ENCODE measurements around the gene FAM241A. TPM values are rescaled to one million over a fixed set of nuclear protein-coding genes. Genes with fewer than 3 reads are reported as not detected.
"Not testable (repeated sequence)": the region's sequence is repeated elsewhere in the genome, so short reads cannot be mapped to it uniquely, and the experiment has no call there.

The FAM241A gene
- total RNA-seq, 3 donors from 2014 or later = 0.75 to 2.1 (median 1.8) TPM

DNA sequence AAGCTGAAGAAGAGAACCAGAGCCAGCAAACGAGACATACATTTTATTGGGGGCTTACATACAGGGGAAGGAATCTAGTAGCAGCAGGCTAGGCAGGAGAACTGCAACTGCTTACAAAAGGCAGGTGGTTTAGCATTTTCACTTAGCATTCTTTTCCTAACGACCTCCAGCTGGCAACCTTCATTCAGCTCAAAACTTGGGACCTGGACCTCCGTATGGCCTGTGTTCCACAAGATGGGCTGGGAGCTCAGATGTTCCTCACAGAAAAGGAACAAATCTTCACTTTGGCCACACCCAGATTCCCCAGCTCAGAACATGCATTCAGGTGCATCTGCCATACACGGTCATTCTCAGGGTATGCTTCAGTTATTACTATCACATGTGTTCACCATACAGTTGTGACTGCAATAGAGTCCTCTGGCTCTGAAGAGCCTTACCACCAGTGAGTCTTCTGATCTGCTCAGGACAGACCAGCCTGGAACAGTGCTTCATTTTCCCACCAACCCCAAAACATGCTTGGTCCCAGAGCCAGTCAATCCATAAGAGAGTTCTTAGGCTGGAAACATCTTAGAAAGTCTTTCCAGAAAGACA, 56.8 kb downstream of the FAM241A start:
- H3K9me3 ChIP-seq = no peaks in the 10 kb centered on the region
- no peaks in the 10 kb centered on the region for H3K36me3 ChIP-seq (ENCODE audit: low read depth)
- no peaks in the 10 kb centered on the region for H3K4me1 ChIP-seq (ENCODE audit: low read depth)
- no peak for ATAC-seq
- intact Hi-C loops (cut with DNase I, micrococcal nuclease) = no loop called here
- H3K4me3 ChIP-seq = no peak overlapping the region
- TF ChIP-seq, protein P1, sequence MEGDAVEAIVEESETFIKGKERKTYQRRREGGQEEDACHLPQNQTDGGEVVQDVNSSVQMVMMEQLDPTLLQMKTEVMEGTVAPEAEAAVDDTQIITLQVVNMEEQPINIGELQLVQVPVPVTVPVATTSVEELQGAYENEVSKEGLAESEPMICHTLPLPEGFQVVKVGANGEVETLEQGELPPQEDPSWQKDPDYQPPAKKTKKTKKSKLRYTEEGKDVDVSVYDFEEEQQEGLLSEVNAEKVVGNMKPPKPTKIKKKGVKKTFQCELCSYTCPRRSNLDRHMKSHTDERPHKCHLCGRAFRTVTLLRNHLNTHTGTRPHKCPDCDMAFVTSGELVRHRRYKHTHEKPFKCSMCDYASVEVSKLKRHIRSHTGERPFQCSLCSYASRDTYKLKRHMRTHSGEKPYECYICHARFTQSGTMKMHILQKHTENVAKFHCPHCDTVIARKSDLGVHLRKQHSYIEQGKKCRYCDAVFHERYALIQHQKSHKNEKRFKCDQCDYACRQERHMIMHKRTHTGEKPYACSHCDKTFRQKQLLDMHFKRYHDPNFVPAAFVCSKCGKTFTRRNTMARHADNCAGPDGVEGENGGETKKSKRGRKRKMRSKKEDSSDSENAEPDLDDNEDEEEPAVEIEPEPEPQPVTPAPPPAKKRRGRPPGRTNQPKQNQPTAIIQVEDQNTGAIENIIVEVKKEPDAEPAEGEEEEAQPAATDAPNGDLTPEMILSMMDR (IDR thresholded peaks at IDR 0.05) = no peak
- DNase-seq = no peak

DNA sequence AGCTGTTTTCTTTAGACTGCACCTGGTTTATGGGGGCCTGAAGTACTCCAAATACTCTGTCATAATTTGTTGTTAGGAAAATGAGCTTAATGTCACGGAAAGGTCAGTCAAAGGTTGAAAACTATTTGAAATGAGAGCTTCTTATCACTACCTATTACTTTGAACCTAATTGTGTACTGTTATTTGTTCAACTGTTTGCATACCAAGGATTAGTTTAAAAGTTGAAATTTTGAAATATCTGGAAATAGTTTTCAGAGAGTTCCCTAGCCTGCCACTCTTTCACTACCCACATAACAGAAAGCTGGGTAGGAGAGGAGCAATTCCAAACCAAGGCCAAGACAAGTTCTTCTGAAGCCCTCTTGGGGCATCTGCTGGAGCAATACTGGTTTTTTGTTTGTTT, 58.3 kb downstream of the FAM241A start:
- intact Hi-C loops (cut with DNase I, micrococcal nuclease) = no loop called here
- TF ChIP-seq, protein P1 (IDR thresholded peaks at IDR 0.05) = no peak
- no peaks in the 10 kb centered on the region for H3K4me1 ChIP-seq (ENCODE audit: low read depth)
- H3K4me3 ChIP-seq = no peak overlapping the region
- H3K9me3 ChIP-seq = no peaks in the 10 kb centered on the region
- ATAC-seq (no peak), DNase-seq (no peak)
- no peaks in the 10 kb centered on the region for H3K36me3 ChIP-seq (ENCODE audit: low read depth)

DNA sequence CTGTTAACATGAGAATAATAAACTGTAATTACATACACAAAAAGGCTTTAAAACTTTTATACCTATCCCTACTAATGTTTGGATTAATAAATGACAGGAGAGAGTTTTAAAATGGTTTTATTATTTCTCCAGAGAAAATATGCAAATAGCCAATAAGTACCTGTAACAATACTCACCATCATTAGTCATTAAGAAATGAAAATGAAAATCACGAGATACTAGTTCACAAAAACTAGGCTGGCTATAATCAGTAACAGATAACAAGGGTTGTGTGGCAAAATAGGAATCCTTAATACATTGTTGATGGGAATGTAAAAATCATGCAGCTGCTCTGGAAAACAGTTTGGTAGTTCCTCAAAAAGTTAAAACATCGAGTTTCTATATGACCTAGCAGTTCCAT, 61.2 kb downstream of the FAM241A start:
- TF ChIP-seq, protein P1 (IDR thresholded peaks at IDR 0.05) = no peak
- H3K4me1 ChIP-seq (ENCODE audit: low read depth) = no peaks in the 10 kb centered on the region
- intact Hi-C loops (cut with DNase I, micrococcal nuclease) = no loop called here
- DNase-seq = no peak
- H3K4me3 ChIP-seq = no peak overlapping the region
- no peak for ATAC-seq
- H3K9me3 ChIP-seq = no peaks in the 10 kb centered on the region
- H3K36me3 ChIP-seq (ENCODE audit: low read depth) = no peaks in the 10 kb centered on the region

DNA sequence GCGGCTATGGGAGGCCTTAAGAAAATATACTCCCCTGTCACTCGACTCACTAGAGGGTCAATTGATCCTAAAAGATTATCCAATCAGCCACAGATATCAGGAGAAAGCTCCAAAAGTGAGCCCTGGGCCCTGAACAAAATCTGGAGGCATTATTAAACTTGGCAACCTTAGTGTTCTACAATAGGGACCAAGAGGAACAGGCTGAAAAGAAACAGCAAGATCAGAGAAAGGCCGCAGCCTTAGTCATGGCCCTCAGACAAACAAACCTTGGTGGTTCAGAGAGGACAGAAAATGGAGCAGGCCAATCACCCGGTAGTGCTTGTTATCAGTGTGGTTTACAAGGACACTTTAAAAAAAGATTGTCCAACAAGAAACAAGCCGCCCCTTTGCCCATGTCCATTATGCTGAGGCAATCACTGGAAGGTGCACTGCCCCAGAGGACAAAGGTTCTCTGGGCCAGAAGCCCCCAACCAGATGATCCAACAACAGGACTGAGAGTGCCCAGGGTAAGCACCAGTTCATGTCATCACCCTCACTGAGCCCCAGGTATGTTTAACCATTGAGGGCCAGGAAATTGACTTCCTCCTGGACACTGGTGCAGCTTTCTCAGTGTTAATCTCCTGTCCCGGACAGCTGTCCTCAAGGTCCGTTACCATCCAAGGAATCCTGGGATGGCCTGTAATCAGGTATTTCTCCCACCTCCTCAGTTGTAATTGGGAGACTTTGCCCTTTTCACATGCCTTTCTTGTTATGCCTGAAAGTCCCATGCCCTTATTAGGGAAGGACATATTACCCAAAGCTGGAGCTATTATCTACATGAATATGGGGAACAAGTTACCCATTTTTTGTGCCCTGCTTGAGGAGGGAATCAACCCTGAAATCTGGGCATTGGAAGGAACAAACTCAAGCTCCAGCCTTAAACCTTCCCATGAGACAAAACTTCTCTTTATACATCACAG, 63.2 kb downstream of the FAM241A start:
- H3K36me3 ChIP-seq (ENCODE audit: low read depth); DNase-seq; H3K4me3 ChIP-seq; intact Hi-C loops (cut with DNase I, micrococcal nuclease); H3K9me3 ChIP-seq; H3K4me1 ChIP-seq (ENCODE audit: low read depth); ATAC-seq: not testable (repeated sequence)

DNA sequence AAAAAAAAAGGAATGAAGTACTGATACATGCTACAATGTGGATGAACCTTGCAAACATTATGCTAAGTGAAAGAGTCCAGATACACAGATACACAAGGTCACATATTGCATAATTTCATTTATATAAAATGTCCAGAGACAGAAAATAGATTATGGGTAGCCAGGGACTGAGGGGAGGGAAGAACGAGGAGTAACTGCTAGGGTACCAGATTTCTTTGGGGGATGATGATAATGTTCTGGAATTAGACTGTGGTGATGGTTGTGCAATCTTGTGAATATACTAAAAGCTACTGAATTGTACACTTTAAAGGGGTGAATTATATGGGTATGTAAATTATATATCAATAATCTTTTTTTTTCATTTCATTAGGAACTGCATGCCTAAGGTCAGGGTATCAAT, 65.5 kb downstream of the FAM241A start:
- Histone ChIP-seq H3K9me3 (no peaks in the 10 kb centered on the region), H3K4me1 (ENCODE audit: low read depth) (no peaks in the 10 kb centered on the region), H3K4me3 (no peak overlapping the region), H3K36me3 (ENCODE audit: low read depth) (no peaks in the 10 kb centered on the region)
- ATAC-seq (no peak), DNase-seq (no peak)
- TF ChIP-seq, protein P1 (IDR thresholded peaks at IDR 0.05) = no peak
- intact Hi-C loops (cut with DNase I, micrococcal nuclease) = no loop called here

DNA sequence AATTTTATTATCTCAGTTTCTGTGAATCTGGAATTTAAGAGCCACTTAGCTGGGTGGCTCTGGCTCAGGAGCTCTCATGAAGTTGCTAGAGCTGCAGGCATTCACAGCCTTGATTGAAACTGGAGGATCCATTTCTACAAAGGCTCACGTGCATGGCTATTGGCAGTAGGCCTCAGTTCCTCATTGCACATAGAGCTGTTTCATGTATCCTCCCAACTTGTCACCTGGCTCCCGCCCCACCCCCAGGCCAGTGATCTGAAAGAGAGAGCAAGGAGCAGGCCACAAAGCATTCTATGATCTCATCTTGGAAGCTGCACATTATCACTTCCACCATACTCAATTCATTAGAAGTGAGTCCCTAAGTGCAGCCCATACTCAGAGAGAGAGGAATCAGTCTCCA, 67.8 kb downstream of the FAM241A start:
- Histone ChIP-seq H3K9me3 (no peaks in the 10 kb centered on the region), H3K4me3 (no peak overlapping the region), H3K4me1 (ENCODE audit: low read depth) (no peaks in the 10 kb centered on the region), H3K36me3 (ENCODE audit: low read depth) (no peaks in the 10 kb centered on the region)
- DNase-seq = peak; percentile 59 to 61 (median 61)
- intact Hi-C loops (cut with DNase I, micrococcal nuclease) = no loop called here
- ATAC-seq = peak; percentile 88
- TF ChIP-seq, protein P1 (IDR thresholded peaks at IDR 0.05) = no peak

Data from mucosa of descending colon (tissue), 3 donors.